Psoas muscle (tissue), 8 donors: ENCODE data around the gene ZMYND11. TPM values are rescaled to one million over a fixed set of nuclear protein-coding genes. Genes with fewer than 3 reads are reported as not detected.

ENCODE experiments used
- ATAC-seq, 4 donors: fragments of 200-7000 bp; cut with Tn5 transposase; one replicate each; pipeline ENCODE4 v1.9.1; 2020; ENCODE audit warnings: moderate library complexity in 3 of 4, mild to moderate bottlenecking in 2 of 4
- DNase-seq, 2 donors: peaks; one replicate each; pipeline ENCODE4 v3.0.0-alpha.2; 2020
- H3K27ac ChIP-seq: fragments of 200-600 bp; one replicate; pipeline ENCODE4 v1.8.0; 2022
- H3K27me3 ChIP-seq, 3 donors: fragments of 200-600 bp in 1 of 3; one replicate each; pipeline versions ENCODE4 v1.6.1 to v1.8.0; 2013 to 2022; ENCODE audit warnings: low read length in 2 of 3, mild to moderate bottlenecking in 2 of 3, moderate library complexity in 1 of 3; ENCODE audit not compliant: insufficient read depth in 3 of 3
- H3K36me3 ChIP-seq, 2 donors: fragments of 200-600 bp in 1 of 2; one replicate each; pipeline versions ENCODE4 v1.6.1 to v1.8.0; 2013 to 2022; ENCODE audit warnings: low read depth in 1 of 2, mild to moderate bottlenecking in 1 of 2, moderate library complexity in 1 of 2; ENCODE audit not compliant: insufficient read depth in 1 of 2
- H3K4me1 ChIP-seq: fragments of 200-600 bp; one replicate; pipeline ENCODE4 v1.8.0; 2022
- H3K4me3 ChIP-seq: fragments of 200-600 bp; one replicate; pipeline ENCODE4 v1.8.0; 2022; ENCODE audit warnings: mild to moderate bottlenecking
- H3K9me3 ChIP-seq: fragments of 200-600 bp; one replicate; pipeline ENCODE4 v1.8.0; 2022
- CTCF ChIP-seq: fragments of 200-600 bp; IDR thresholded peaks from one replicate; pipeline ENCODE4 v1.8.0; 2022; ENCODE audit warnings: antibody characterized with exemption
- WGBS, 3 donors: extraction: QIAGEN DNeasy Blood & Tissue Kit; methylation state at CpG; one replicate each; pipeline versions ENCODE4 v1.1.6 to v1.1.7; 2013; 5-methylcytosine and 5-hydroxymethylcytosine counted together
- intact Hi-C, 2 donors: fragments of 100-400 bp; cut with DNase I; formaldehyde crosslinking; loops; one replicate each; pipeline versions ENCODE4 v1.11.0 to v1.14.2; 2022
- polyA plus RNA-seq, 3 donors: library from polyadenylated mRNA; stranded (reverse); fragments of 200-250 nt; gene quantifications; one replicate each; pipeline ENCODE4 v1.2.3, GENCODE V29; 2013
- total RNA-seq, 4 donors: library from RNA; stranded (reverse); fragmentation: NEBNext Ultra II Directional in 2 of 4; extraction: Animal tissue kit (Norgen Biotek cat#: 25700) in 2 of 4; gene quantifications; one replicate each; pipeline versions ENCODE4 v1.2.1 to v1.2.4, GENCODE V29; 2021 to 2023
- donor health status: healthy with polysubstance abuse.
- donor health status: DM: no; HTN: no; CAD: no; lungs with moderate emphysema.
- donor health status: Bipolar disorder and iron deficiency.
- donor health status: healthy.
- donor health status: DM: yes; HTN: yes; CAD: no.
- donor health status: DM: no; HTN: no; CAD: no.
- donor health status: DM: no; HTN: no; CAD: no.
- donor health status: DM: yes; HTN: yes; CAD: no.

Gene ZMYND11
- total and polyA plus RNA-seq, 7 donors: 27.2 to 75.9 (median 60.3) TPM

GRCh38 chr10:282294-283139 is 147.3 kb downstream of the ZMYND11 start:
- no peak for DNase-seq
- no peak overlapping the region for H3K27ac ChIP-seq
- H3K36me3 ChIP-seq: peaks cover 3 to 95% of the 10 kb centered on the region in 2 donors
- no peak overlapping the region for H3K4me3 ChIP-seq
- no peak for TF ChIP-seq CTCF
- H3K9me3 ChIP-seq: no peaks in the 10 kb centered on the region
- peak; percentile 25 to 81 (median 70) for ATAC-seq
- H3K27me3 ChIP-seq: no peaks in the 10 kb centered on the region
- intact Hi-C loops: no loop called here
- 76 to 83% (median 81%) methylated on average over 7 of the region's 7 CpGs for WGBS, 3 donors
- no peaks in the 10 kb centered on the region for H3K4me1 ChIP-seq

GRCh38 chr10:283140-283479 is 147.9 kb downstream of the ZMYND11 start:
- intact Hi-C loops: no loop called here
- Histone ChIP-seq H3K4me1 (no peaks in the 10 kb centered on the region), H3K27me3 (no peaks in the 10 kb centered on the region), H3K36me3 (peaks cover 3 to 95% of the 10 kb centered on the region in 2 donors), H3K27ac (no peak overlapping the region), H3K9me3 (no peaks in the 10 kb centered on the region), H3K4me3 (no peak overlapping the region)
- DNase-seq: no peak
- 96% methylated on average over 8 of the region's 8 CpGs for WGBS, 3 donors
- TF ChIP-seq CTCF: no peak
- no peak for ATAC-seq

- H3K36me3 ChIP-seq: peaks cover 3 to 95% of the 10 kb centered on the region in 2 donors
- H3K27ac ChIP-seq: no peak overlapping the region
- no peak overlapping the region for H3K4me3 ChIP-seq
- H3K27me3 ChIP-seq: no peaks in the 10 kb centered on the region
- DNase-seq (no peak), ATAC-seq (no peak)
- no peaks in the 10 kb centered on the region for H3K4me1 ChIP-seq
- TF ChIP-seq CTCF: no peak
- intact Hi-C loops: no loop called here
- H3K9me3 ChIP-seq: no peaks in the 10 kb centered on the region
- 92 to 94% (median 93%) methylated on average over 7 of the region's 7 CpGs for WGBS, 3 donors
Measured at GRCh38 chr10:283916-284356, 148.7 kb downstream of the ZMYND11 start.

GRCh38 chr10:285216-285615 is 150.0 kb downstream of the ZMYND11 start:
- Histone ChIP-seq H3K4me3 (no peak overlapping the region), H3K27ac (no peak overlapping the region), H3K4me1 (no peaks in the 10 kb centered on the region), H3K36me3 (peaks cover 3 to 84% of the 10 kb centered on the region in 2 donors), H3K27me3 (no peaks in the 10 kb centered on the region), H3K9me3 (no peaks in the 10 kb centered on the region)
- no peak for TF ChIP-seq CTCF
- WGBS, 3 donors: 63 to 79% (median 76%) methylated on average over 15 of the region's 15 CpGs
- ATAC-seq (no peak), DNase-seq (no peak)
- intact Hi-C loops: no loop called here
